Measurements from ENCODE around the gene IL18R1.

DNA sequence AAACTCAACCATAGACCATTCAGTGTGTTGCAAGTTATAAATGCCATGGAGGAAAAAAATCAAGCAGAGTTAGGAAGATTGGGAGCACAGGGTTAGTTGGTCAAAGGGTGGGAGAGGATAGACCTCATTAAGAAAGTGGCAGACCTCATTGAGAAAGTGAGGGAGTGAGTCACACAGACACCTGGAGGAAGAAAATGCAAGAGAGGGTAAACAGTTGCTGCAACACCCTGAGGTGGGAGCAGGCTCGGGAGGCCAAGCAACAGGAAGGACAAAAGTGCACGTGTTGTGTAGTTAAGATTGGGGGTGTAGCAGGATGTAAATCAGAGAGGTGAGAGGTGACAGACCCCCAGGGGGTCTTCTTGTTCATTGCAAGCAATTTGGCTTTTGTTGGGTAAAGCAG lies 37.9 kb upstream of the IL18R1 start:
- TF ChIP-seq, protein P1, sequence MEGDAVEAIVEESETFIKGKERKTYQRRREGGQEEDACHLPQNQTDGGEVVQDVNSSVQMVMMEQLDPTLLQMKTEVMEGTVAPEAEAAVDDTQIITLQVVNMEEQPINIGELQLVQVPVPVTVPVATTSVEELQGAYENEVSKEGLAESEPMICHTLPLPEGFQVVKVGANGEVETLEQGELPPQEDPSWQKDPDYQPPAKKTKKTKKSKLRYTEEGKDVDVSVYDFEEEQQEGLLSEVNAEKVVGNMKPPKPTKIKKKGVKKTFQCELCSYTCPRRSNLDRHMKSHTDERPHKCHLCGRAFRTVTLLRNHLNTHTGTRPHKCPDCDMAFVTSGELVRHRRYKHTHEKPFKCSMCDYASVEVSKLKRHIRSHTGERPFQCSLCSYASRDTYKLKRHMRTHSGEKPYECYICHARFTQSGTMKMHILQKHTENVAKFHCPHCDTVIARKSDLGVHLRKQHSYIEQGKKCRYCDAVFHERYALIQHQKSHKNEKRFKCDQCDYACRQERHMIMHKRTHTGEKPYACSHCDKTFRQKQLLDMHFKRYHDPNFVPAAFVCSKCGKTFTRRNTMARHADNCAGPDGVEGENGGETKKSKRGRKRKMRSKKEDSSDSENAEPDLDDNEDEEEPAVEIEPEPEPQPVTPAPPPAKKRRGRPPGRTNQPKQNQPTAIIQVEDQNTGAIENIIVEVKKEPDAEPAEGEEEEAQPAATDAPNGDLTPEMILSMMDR (IDR thresholded peaks at IDR 0.05; ENCODE audit: insufficient read depth, low read length, poor library complexity, severe bottlenecking): no peak
- TF ChIP-seq EZH2phosphoT487 (conservative IDR thresholded peaks at IDR 0.05; ENCODE audit: low read length): no peak
